GM21619 (cell line): ENCODE measurements around the gene ACTG1.

Experiments used
- ATAC-seq: cut with Tn5 transposase; IDR thresholded peaks from one replicate; pipeline ENCODE4 v1.9.1; 2021; ENCODE audit not compliant: unreplicated experiment

Gene ACTG1

DNA sequence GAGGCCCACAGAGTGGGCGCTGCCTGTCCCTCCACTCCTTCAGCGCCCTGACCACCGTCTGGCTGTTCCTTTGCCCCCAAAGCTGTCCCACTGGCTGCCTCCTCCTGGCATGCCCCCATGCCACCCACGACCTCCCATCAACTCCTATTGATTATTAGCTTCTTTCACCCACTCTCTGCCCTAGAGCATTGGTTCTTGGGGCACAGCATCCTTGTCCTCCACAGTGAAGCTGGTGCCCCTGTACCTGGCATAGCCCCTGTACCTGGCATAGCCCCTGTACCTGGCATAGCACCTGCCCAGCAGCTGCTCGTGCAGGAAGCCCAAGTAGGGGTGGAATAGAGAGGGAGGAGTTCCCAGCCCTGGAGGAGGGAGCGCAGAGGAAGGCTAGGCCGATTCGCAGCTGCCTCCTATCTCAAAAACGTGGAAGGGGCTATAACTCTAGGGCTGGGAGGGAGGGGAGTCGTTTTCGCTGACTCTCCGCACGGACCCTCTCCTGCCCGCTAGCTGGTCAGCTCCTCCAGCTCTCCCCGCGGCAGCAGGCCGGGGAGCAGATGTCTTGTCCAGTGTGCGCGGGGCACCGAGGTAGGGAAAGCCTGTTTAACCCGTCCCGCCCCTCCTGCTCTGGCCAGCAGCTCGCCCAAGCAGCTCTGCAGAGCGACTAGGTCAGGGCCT is 5.7 kb upstream of the ACTG1 start:
- ATAC-seq: no peak

DNA sequence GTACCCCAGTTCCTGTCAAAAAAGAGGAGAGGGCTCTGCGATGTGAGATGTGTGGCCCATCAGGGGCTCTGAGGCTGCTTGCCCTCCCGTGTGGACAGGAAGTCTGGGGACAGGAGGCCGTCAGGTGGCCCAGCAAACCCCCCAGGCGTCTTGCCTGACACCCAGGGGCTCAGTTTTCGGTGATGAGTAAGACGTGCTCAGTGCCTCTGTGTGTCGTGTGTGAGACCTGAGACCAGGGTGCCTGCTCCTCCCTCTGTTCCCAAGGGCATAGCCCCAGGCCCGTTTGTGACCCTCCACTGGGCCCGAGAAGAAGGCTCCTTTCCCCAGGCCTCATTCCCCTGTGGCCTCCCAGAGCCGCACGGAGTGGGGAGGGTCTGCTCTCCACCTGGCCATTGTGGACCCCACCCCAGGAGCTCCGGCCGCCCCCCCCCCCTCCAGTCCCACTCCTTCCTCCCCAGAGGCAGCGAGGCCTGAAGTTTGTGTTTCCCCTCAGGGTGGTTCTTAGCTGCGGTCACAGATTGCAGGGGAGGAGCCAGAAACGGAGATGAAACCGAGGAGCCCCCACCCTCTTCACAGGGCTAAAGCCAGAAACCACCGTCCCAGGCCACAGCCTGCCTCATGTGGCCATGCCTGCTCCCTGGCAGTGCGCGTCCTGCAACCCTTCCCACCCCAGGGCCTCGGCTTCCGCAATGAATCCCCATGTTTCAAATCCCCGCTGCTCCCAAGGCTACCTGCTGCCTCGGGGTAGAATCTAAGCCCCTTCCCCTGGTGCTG is 4.9 kb upstream of the ACTG1 start:
- peak; percentile 26 for ATAC-seq

GRCh38 chr17:81517009-81517338 is 4.4 kb upstream of the ACTG1 start:
- ATAC-seq: no peak

DNA sequence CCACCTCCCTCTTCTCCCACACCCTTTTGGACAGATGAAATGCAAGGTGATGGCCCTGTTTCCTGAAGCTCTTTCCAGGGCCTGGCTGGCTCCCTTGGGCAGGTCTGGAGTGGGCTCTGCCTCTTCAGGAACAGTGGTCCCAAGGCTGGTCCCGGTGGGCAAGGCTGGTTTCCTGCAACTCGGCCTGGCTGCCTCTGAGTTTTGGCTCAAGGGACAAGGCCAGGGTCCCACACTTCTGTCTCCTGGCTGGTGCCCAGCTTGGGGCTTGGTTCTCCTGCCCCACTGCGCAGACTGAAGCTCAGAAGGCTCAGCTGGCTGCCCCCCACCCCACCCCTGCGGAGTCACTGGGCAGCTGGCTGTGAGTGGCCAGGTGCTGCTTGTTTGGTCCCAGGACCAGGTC is 3.8 kb upstream of the ACTG1 start:
- ATAC-seq: no peak

DNA sequence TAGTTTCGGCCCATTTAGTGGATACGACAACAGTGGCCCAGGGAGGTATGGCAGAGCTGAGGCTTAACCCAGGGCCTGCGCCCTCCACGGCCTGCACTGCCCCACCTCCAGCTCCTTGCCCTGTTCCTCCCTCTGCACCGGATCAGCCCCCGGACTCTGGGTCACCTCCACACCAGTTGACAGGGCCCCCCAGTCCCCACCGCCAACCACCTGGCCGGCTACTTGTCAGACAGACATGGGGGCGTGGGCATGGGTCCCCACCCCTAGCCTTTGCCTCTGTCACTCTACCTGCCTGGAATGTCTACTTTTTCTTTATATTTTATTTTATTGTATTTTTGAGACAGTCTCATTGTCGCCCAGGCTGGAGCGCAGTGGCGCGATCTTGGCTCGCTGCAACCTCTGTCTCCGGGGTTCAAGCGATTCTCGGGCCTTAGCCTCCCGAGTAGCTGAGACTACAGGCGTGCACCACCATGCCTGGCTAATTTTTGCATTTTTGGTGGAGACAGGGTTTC is 3.0 kb upstream of the ACTG1 start:
- no peak for ATAC-seq

- no peak for ATAC-seq
These were observed 2.3 kb upstream of the ACTG1 start for GRCh38 chr17:81514739-81515529.

GRCh38 chr17:81514489-81514738 is 1.8 kb upstream of the ACTG1 start:
- ATAC-seq: no peak

DNA sequence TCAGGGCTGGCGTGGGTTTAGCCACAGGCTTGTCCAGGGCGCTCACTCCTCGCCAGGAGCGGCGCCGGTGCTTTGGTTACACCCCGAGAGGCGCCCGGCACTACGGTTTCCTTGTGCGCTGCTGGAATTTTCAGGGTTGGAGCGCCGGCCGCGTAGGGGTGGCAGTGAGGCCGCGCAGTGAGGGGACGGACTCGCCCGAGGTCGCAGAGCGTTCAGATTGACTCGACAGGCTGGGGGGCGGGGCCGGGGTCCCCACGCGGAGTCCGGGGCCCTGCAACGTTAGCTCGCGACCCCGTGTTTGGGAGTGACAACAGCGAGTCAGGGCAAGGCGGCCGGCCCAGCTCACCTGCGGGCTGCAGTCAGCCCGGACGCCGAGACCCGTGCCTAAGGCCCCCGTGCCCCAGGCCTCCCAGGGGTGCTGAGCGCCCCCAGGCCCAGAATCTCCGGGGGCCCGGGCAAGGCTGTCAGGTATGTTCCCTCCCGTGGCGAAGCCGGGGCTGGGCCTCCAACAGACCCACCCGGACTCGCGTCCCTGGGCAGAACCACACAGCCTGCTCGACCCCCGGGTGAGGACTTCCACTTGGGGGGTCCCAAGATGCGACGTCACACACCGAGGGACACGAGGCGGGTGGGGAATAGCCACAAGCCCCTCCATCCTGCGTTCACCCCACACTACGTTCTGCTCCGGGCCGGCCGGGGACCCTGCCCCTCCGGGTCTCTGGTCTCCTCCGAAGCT is 1.3 kb upstream of the ACTG1 start:
- ATAC-seq: no peak

- ATAC-seq: no peak
These were observed 763 bp upstream of the ACTG1 start for GRCh38 chr17:81513372-81513752.

DNA sequence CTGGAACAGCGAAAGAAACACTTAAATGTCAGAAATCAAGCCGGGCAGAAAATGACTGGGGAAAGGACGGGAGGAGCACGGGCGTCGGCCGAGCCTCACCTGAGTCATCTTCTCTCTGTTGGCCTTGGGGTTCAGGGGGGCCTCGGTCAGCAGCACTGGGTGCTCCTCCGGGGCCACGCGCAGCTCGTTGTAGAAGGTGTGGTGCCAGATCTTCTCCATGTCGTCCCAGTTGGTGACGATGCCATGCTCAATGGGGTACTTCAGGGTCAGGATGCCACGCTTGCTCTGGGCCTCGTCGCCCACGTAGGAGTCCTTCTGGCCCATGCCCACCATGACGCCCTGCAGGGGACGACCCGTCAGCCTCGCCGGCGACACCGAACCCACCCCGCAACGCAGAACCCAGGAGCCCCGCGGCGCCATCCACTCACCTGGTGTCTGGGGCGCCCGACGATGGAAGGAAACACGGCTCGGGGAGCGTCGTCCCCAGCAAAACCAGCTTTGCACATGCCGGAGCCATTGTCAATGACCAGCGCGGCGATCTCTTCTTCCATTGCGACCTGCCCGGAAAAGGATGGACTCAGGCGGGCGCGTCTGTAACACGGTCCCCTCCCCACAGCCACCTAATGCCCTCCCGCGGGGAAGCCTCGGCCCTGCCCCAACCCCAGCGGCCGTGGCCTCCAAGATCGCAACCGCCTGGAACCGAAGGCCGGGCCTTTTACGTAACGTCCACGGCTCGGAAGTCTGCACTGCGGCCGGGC is 616 bp downstream of the ACTG1 start:
- ATAC-seq: no peak

- no peak for ATAC-seq
These were observed 1.1 kb downstream of the ACTG1 start for GRCh38 chr17:81511554-81511803.

GRCh38 chr17:81510785-81511553 is 1.6 kb downstream of the ACTG1 start:
- no peak for ATAC-seq

DNA sequence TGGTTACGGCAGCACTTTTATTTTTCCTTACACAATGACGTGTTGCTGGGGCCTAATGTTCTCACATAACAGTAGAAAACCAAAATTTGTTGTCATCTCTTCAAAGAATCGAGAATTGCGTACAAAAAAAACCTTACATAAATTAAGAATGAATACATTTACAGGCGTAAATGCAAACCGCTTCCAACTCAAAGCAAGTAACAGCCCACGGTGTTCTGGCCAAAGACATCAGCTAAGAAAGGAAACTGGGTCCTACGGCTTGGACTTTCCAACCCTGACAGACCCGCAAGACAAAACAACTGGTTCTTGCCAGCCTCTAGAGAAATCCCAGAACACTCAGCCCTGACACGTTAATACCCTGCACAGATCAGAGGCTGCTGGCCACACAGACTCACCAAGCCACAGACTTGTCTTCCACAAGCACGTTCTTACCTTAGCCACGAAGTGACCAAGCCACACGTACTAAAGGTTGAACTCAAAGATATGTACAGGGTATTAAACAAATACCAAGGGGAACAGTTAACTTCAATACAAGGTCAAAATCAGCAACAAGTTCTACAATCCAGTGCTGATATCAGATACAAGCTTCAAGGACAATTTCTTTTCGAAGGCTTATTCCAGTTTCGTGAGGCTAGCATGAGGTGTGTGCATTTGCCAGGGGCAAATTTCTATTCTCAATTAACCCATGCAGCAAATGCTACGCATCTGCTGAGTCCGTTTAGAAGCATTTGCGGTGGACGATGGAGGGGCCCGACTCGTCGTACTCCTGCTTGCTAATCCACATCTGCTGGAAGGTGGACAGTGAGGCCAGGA is 2.4 kb downstream of the ACTG1 start:
- ATAC-seq: no peak

DNA sequence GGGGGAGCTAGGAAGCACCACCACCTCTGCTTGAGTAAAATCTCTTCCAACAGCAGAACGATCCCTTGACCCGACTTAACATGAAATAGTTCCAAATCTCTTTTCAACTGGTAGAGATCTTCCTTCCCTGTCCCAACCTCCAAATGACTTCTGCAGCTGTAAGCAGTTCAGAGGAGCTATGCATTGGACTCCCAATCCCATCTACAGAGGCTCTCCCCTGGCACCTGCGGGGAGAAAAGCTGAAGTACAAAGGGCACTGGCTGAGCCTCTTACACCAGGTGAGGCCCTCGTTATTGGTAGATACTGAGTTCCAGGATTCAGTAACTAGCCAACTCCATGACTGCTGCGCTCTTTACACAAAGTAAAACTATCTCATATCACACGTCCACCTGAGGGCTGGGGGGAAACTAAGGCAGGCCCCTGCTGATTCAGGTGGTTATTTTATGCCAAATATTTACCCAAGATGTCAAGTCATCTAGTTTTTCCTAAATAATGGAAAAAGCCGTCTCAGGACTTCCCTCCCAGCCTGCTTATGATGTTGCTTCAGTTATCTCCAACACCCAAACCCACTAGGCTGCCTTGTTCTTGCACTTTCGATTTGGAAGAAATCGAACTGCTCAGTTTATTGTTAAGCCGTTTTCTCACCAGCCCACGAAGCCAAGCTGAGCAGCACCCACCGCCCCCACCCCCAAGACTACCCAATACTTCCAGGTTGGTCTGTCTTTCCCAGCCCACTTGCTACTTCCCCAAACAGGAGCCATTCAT is 3.2 kb downstream of the ACTG1 start:
- no peak for ATAC-seq

DNA sequence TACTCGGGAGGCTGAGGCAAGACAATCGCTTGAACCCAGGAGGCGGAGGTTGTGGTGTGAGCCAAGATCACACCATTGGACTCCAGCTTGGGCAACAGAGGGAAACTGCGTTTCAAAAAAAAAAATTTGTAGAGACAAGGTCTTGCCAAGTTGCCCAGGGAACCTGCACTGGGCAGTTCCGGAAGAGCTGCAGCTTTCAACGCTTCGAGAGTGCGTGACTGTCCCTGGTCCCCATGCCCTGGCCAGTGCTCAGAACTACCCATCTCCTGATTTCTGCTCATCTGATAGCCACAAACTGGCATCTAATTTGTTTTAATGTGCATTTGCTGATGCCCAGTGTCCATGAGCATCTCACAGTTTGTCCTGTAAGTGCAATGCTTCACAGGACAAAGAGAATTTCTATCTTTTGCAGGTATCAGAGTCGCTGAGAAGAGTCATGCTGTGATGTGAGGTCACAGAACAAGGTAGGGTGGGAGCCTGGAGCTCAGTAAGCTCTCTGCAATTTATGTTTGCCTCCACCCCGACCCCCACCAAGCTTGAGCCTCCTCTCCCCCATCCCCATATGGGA is 3.9 kb downstream of the ACTG1 start:
- ATAC-seq: no peak

DNA sequence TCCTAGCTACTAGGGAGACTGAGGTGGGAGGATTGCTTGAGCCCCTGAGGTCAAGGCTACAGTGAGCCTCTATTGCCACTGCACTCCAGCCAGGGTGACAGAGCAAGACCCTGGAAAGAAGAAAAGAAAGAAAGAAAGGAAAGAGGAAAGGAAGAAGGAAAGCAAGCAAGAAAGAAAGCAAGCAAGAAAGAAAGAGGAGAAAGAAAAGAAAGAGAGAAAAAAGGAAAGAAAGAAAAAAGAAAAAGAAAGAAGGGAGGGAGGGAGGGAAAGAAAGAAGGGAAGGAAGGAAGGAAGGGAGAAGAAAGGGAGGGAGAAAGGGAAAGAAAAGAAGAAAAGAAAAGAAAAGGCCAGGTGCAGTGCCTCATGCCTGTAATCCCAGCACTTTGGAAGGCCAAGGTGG is 9.0 kb downstream of the ACTG1 start:
- no peak for ATAC-seq

DNA sequence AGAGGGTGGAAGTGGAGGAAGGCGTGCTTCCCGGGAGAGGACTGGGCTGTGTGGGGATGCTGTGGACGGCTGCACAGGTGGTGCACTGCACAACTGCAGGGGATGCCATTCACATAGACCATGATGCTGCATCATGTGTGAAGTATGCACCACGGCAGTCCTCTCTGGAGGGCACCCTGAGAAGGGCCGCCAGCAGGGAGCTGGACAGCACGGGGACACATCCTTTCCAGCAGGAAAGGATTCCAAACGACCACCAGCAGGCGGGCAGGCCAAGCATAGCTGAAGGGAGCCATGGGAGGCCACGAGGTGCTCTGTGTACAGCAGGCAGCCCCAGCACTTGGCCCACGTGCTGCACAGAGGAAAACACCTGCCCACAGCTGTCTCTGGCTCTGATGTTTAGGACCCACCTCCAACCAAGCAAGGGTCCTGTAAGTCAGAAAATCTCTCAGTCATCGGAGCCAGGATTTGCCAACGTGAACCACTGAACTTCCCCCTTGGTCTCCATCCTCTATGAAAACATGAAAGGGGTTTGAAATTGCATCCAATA is 10.1 kb downstream of the ACTG1 start:
- ATAC-seq: no peak

GRCh38 chr17:81500047-81500446 is 12.6 kb downstream of the ACTG1 start:
- ATAC-seq: no peak
